Memory B cell (primary cell): ENCODE data around the gene ZNF526.
A peak's percentile ranks its signal among the peaks of the same experiment; 100 is the strongest.

Experiments used
- ATAC-seq: fragments of 150-1000 bp; cut with Tn5 transposase; 2 replicates; pipeline ENCODE4 v1.10.0; 2021; ENCODE audit warnings: low read depth, mild to moderate bottlenecking, moderate library complexity
- DNase-seq, 2 donors: peaks; one replicate each; pipeline ENCODE4 v3.0.0; 2022; ENCODE audit warnings: low spot score in 2 of 2
- H3K27ac Mint-ChIP-seq: one replicate; pipeline ENCODE4 v1.8.0; 2022; ENCODE audit warnings: mild to moderate bottlenecking, moderate library complexity, mixed read lengths
- H3K27me3 Mint-ChIP-seq: one replicate; pipeline ENCODE4 v1.8.0; 2022; ENCODE audit warnings: mixed read lengths
- H3K36me3 Mint-ChIP-seq: one replicate; pipeline ENCODE4 v1.8.0; 2022; ENCODE audit warnings: mild to moderate bottlenecking, mixed read lengths
- H3K4me1 Mint-ChIP-seq: one replicate; pipeline ENCODE4 v1.8.0; 2022; ENCODE audit warnings: mixed read lengths
- H3K4me3 Mint-ChIP-seq: one replicate; pipeline ENCODE4 v1.8.0; 2022; ENCODE audit warnings: mild to moderate bottlenecking, moderate library complexity, mixed read lengths
- H3K9me3 Mint-ChIP-seq: one replicate; pipeline ENCODE4 v1.8.0; 2022; ENCODE audit warnings: mixed read lengths

ZNF526 gene

DNA sequence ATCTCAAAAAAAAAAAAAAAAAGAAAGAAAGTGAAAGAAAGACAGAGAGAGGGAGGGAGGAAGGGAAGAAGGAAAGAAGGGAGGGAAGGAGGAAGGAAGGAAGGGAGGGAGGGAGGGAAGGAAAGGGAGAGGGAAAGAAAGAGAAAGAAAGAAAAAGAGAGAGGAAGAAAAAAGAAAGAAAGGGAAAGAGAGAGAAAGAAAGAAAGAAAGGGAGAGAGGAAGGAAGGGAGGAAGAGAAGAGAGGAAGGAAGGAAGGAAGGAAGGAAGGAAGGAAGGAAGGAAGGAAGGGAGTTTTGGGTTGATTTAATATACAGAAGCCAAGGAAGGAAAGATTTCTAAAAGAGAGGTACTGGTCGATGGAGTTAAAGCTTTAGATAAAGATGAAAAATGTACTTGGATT is 31.4 kb upstream of the ZNF526 start:
- Mint-ChIP-seq H3K9me3 (no peaks in the 10 kb centered on the region), H3K27me3 (no peaks in the 10 kb centered on the region), H3K4me1 (peaks cover 33% of the 10 kb centered on the region), H3K36me3 (peaks cover 5% of the 10 kb centered on the region), H3K27ac (peak overlapping the region; percentile 40), H3K4me3 (no peak overlapping the region)
- DNase-seq (no peak), ATAC-seq (no peak)

DNA sequence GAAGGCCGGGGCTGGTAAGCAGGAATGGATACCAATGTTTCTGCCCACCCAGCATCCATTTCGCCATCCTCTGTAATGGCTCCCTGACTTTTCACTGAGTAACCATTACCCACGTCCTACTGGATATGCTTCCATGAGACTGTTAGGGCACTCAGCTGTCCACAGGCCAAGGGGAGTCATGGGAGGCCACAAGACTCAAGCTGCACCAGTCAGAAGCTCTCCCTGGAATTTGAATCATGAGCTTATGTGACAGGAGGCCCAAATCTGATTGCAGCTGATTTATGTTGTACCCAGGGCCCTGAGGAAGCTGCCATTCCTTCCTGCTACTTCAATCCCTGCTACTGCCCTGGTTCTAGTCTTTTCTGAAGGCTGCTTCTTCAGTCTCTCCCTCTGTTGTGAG is 31.0 kb upstream of the ZNF526 start:
- Mint-ChIP-seq H3K9me3 (no peaks in the 10 kb centered on the region), H3K27me3 (no peaks in the 10 kb centered on the region), H3K27ac (no peak overlapping the region), H3K36me3 (peaks cover 8% of the 10 kb centered on the region), H3K4me1 (peaks cover 34% of the 10 kb centered on the region), H3K4me3 (no peak overlapping the region)
- ATAC-seq: no peak
- no peak for DNase-seq

DNA sequence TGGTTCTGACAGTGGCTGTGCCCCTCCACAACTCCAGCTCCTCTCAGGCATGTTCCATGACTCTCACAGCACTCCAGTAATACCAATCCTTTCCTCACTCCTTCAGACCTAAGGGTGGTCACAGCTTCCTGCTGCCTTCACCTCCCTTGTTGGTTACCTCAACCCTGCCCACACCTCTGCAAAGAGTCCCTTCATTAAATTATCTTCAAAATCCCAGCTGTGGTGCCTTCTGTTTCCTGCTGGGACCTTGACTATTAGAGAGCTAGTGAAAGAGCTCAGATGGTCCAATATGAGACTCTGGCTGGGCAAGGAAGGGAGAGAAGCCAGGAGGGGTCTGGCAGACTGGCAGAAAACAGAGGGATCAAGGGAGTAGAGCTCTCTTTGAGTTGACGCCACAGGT is 28.8 kb upstream of the ZNF526 start:
- ATAC-seq: no peak
- no peaks in the 10 kb centered on the region for H3K9me3 Mint-ChIP-seq
- peaks cover 13% of the 10 kb centered on the region for H3K36me3 Mint-ChIP-seq
- H3K4me3 Mint-ChIP-seq: no peak overlapping the region
- no peak for DNase-seq
- peaks cover 25% of the 10 kb centered on the region for H3K4me1 Mint-ChIP-seq
- H3K27me3 Mint-ChIP-seq: no peaks in the 10 kb centered on the region
- H3K27ac Mint-ChIP-seq: peak overlapping the region; percentile 2

DNA sequence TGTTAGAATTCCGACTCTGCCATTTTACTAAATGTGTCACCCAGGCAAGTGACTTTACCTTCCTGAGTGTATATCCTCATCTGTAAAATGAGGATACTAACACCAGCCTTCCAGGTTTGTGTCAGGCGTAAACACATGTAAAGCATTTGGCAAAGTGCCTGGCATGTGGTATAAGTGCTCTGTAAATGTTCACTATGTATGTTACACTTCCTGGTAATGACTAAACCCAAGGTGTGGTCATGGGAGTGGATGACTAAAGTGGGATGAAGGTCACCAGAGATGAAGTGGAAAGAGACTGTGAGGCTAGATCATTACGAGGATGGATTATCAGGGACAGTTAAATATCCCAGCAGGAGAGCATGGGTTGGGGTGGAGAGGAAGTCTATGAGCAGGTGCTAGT is 28.3 kb upstream of the ZNF526 start:
- ATAC-seq: no peak
- no peaks in the 10 kb centered on the region for H3K9me3 Mint-ChIP-seq
- no peak for DNase-seq
- H3K27ac Mint-ChIP-seq: no peak overlapping the region
- H3K4me1 Mint-ChIP-seq: peaks cover 30% of the 10 kb centered on the region
- H3K27me3 Mint-ChIP-seq: no peaks in the 10 kb centered on the region
- H3K4me3 Mint-ChIP-seq: no peak overlapping the region
- H3K36me3 Mint-ChIP-seq: peaks cover 15% of the 10 kb centered on the region

DNA sequence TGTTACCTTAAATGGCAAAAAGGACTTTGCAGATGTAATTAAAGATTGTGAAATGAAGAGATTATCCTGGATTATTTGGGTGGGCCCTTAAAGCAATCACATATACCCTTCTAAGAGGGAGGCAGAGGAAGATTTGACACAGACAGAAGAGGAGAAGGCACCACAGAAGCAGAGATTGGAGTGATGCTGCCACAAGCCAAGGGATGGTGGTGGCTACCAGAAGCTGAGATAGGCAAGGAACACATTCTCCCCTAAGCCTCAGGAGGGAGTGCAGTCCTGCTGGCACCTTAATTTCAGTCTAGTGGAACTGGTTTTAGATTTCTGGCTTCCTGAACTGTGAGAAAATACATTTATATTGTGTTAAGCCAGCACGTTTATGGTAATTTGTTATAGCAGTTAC is 26.8 kb upstream of the ZNF526 start:
- Mint-ChIP-seq H3K36me3 (peaks cover 15% of the 10 kb centered on the region), H3K27me3 (no peaks in the 10 kb centered on the region), H3K4me1 (peaks cover 36% of the 10 kb centered on the region), H3K9me3 (no peaks in the 10 kb centered on the region), H3K27ac (no peak overlapping the region), H3K4me3 (no peak overlapping the region)
- no peak for DNase-seq
- ATAC-seq: no peak

DNA sequence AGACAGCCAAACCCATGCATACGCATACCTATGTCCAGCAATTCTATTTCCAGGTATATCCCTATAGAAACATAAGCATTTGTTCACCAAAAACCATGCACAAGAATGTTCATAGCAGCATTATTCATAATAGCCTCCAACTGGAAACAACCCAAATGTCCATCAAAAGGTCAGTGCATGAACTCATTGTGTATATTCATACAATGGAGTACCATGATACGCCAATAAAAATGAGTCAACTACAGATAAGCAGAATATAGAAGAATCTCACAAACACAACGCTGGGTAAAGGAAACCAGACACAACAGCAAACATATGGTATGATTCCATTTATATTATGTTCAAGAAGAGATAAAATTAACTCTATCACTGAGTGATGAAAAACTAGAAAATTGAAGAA is 26.4 kb upstream of the ZNF526 start:
- H3K36me3 Mint-ChIP-seq: peaks cover 15% of the 10 kb centered on the region
- DNase-seq (no peak), ATAC-seq (no peak)
- H3K9me3 Mint-ChIP-seq: no peaks in the 10 kb centered on the region
- H3K4me3 Mint-ChIP-seq: no peak overlapping the region
- peak overlapping the region; percentile 74 for H3K27ac Mint-ChIP-seq
- H3K4me1 Mint-ChIP-seq: peaks cover 37% of the 10 kb centered on the region
- H3K27me3 Mint-ChIP-seq: no peaks in the 10 kb centered on the region

DNA sequence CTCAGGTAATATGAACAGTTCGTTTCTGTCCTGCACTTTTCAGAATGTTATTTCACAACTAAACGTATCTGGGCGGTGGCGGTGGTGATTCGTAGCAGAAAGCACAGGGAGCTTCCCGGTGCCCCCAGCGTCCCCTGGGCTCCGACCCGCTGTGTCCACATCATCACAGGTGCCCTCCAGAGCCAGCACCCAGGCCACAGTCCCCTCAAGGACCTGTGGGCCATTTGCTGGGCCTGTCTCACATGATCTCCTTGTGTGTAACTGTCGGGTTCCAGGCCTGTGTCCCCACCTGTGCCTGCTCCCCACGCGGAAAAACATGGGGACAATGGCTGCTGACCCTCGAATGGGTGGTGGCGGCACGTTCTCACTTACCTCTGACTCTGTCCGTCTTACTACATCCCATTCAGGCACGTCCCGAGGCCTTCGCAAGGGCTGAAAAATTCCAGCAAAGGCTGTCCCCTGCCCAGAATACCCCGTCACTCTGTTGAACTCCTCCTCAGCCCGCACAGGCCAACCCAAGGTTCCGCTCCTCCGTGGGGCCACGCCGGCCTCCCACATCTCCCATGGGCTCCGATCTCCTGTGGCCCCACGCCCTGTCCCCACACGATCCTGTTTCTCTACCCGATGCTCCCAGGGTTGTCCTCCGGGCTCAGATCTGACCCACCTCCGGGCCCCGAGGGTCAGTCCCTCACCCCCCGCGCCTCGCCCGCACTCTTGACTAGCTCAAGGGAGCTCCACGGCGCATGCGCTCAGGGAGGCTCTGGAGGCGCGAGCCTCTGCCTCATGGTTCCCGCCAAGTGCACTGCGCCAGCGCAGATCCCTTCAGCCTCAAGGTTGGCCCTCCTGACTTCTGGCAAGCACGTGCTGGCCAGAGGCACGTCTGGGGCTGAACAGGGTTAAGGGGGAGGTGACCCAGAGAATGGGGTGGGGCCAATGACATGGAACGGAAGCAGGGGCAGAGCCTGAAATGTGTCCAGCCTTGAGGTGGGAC is 23.8 kb upstream of the ZNF526 start:
- H3K27me3 Mint-ChIP-seq: no peaks in the 10 kb centered on the region
- peaks cover 49% of the 10 kb centered on the region for H3K4me1 Mint-ChIP-seq
- H3K9me3 Mint-ChIP-seq: no peaks in the 10 kb centered on the region
- H3K36me3 Mint-ChIP-seq: peaks cover 22% of the 10 kb centered on the region
- H3K27ac Mint-ChIP-seq: peak overlapping the region; percentile 75
- ATAC-seq (no peak), DNase-seq (no peak)
- no peak overlapping the region for H3K4me3 Mint-ChIP-seq

DNA sequence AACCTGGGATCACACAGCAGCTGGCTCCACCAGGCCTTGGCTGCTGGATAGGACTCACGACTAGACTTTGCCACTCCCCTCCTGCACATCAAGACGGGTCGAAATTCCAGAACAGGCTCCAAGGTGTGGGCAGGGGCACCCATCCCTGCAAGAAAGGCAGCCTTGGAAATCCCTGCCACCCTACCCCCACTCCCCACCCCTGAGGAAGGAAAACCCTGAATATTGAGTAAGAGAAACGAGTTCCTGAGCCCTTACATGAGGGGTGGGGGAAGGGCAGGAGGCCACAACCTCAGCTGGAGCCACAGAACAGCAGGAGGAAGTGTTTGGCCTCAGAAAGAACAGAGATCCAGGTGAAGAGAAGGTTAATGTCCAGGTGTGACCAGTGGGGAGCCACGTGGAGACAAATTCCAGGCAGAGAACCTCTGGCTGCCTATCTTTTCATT is 22.7 kb upstream of the ZNF526 start:
- Mint-ChIP-seq H3K27me3 (no peaks in the 10 kb centered on the region), H3K27ac (peak overlapping the region; percentile 75), H3K9me3 (no peaks in the 10 kb centered on the region), H3K4me1 (peaks cover 56% of the 10 kb centered on the region), H3K36me3 (peaks cover 22% of the 10 kb centered on the region), H3K4me3 (peak overlapping the region; percentile 8)
- no peak for ATAC-seq
- DNase-seq: no peak

DNA sequence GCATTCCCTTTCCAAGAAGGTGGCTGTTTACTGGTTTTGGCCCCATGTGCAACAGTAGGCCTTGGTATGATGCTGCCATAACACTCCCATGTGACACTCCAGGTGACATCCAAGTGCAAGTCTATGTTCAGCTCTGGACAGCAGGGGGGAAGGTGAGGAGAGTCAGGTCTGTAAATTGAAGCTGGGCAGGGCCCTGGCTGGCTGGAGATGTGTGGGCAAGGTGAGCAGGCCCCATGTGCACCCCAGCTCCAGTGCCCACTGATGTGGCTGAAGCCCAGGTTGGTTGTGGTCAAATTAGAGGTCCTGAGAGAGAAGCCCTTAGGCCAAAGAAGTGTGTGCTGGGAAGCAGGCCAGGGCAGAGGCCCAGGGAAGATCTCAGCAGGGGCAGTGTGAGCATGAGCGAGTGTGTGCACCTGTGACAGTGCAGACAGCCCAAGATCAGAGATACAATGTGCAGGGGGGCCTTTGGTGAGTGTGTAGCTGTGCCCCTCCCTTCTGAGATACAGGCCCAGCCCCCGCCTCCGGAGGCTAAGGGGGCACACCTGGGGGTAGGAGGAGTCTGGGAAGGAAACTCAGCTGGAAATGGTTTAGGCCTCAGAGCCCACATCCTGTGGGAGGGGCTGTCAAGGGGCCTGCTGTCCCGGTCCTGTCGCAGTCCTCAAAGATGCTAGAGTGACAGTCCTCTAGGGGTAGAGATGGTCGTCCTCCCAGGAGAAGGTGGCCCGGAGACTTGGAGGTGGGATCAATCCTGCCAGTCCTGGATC is 21.3 kb upstream of the ZNF526 start:
- peak overlapping the region; percentile 84 for H3K4me3 Mint-ChIP-seq
- DNase-seq (peak in 1 of 2 donors; percentile 60), ATAC-seq (peak; percentile 53)
- H3K36me3 Mint-ChIP-seq: peaks cover 24% of the 10 kb centered on the region
- H3K27me3 Mint-ChIP-seq: no peaks in the 10 kb centered on the region
- no peaks in the 10 kb centered on the region for H3K9me3 Mint-ChIP-seq
- H3K4me1 Mint-ChIP-seq: peaks cover 70% of the 10 kb centered on the region
- peak overlapping the region; percentile 91 for H3K27ac Mint-ChIP-seq

DNA sequence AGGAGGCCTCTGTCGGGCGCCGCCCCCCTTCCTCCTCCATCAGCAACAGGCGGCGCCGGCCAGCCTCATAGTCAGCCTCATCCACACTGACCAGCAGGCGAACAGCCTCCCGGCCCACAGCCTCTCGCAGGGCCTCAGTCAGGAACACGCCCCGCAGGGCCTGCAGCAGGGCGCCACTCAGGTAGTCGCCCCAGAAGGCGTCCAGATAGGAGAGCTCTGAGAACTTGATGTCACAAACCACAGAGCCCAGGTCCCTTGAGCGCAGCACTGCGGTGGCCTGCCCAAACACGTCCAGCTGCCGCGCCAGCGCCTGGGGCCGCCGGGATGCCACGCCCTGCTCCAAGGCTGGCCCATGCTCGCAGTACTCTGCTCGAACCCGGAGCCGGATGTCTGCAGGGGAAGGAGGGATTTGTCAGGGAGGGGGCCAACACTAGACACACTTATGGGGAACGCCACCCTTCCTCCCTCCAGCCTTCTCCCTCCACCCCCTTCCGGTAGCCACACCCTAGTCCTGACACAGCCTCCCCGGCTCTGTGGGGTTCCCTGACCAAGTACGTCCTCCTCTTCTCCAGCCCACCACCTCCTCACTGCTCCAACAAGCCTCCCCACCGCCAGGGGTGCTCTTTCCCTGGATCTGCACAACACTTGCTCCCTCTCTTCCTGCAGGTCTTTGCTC is 20.5 kb upstream of the ZNF526 start:
- H3K27ac Mint-ChIP-seq: peak overlapping the region; percentile 91
- peak overlapping the region; percentile 84 for H3K4me3 Mint-ChIP-seq
- no peaks in the 10 kb centered on the region for H3K27me3 Mint-ChIP-seq
- peaks cover 69% of the 10 kb centered on the region for H3K4me1 Mint-ChIP-seq
- H3K36me3 Mint-ChIP-seq: peaks cover 22% of the 10 kb centered on the region
- no peaks in the 10 kb centered on the region for H3K9me3 Mint-ChIP-seq
- ATAC-seq (peak; percentile 26), DNase-seq (peak in 1 of 2 donors; percentile 44)

DNA sequence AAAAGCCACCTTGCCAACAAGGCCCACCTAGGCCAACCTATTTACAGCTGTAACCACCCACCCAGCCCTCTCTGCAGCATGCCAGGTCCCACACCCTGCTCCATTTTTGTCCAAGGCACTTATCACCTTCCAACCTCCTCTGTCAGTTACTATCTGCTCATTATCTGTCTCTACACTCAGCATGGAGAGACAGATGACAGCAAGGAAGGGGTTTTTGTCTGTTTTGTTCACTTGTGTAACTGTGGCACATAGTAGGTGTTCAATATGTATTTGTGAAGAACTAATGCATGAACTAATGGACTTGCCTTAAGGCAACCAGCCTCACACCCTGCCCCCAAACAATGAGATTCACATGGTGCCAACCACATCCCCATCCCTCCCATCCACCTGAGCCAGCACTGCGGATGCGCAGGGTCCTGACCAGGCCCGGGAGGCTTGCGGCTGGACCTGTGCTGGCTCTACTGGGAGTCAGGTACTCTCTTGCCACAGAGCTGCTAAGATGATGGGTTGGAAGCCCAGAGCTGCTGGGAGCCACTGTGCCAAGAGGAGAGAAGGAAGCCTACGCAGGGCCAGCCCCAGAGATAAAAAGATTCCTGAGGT is 19.9 kb upstream of the ZNF526 start:
- Mint-ChIP-seq H3K27ac (peak overlapping the region; percentile 91), H3K36me3 (peaks cover 27% of the 10 kb centered on the region), H3K4me1 (peaks cover 74% of the 10 kb centered on the region), H3K27me3 (no peaks in the 10 kb centered on the region), H3K9me3 (no peaks in the 10 kb centered on the region), H3K4me3 (peak overlapping the region; percentile 84)
- DNase-seq (no peak), ATAC-seq (no peak)

DNA sequence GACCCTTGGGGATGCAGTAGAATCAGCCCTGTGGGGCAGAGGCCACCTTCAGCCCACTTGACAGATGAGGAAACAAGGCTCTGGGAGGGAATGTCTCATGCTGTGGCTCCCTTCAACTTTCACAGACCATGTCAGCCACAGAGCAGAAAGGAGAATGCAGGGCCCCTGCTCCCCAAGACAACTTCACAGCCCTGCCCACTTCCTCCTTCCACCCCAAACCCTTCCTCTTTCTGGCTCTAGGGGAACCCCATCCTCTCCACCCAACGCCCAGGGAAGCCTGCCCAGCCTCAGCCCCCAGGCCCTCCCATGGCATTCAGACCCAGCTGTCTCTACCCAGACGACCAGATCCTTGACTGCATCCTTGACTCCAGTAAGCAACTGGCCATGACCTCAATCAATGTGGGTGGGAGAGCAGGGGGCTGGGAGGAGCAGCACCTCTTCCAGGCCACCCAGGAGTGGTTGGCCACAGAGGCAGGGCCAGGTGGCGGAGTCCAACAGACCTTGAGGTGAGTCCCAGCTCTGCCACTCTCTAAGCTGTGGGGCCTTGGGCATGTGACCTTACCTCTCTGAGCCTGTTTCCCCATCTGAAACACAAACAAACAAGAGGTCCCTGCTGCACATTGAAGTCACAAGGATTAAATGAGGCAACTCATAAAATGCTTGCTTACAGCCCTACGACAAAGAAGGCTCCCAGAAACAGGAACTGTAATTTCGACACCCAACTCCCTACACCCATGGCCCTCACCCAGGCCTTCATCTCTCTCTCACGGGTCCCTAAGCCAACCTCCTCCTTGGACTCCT is 18.4 kb upstream of the ZNF526 start:
- peaks cover 73% of the 10 kb centered on the region for H3K4me1 Mint-ChIP-seq
- H3K36me3 Mint-ChIP-seq: peaks cover 27% of the 10 kb centered on the region
- peak overlapping the region; percentile 91 for H3K27ac Mint-ChIP-seq
- DNase-seq (peak; percentile 66 to 79), ATAC-seq (peak; percentile 80)
- peak overlapping the region; percentile 67 for H3K4me3 Mint-ChIP-seq
- no peaks in the 10 kb centered on the region for H3K9me3 Mint-ChIP-seq
- H3K27me3 Mint-ChIP-seq: no peaks in the 10 kb centered on the region
